A673 (cell line): ENCODE measurements around the gene FXN.
"Not testable (repeated sequence)": the region's sequence is repeated elsewhere in the genome, so short reads cannot be mapped to it uniquely, and the experiment has no call there.

Experiments
- EZH2 ChIP-seq: fragments of 200-600 bp; sonication (generic); IDR thresholded peaks from 2 replicates; pipeline ENCODE4 v1.6.1; 2017; ENCODE audit warnings: borderline replicate concordance, low read depth, mild to moderate bottlenecking, mixed read lengths, antibody characterized with exemption, low read length; ENCODE audit not compliant: poor library complexity, severe bottlenecking
- TF ChIP-seq, protein P1 (sequence below): fragments of 300-800, 200-600 bp; sonication (generic); conservative IDR thresholded peaks from 2 replicates; pipeline ENCODE4 v1.5.1; 2017; ENCODE audit warnings: low read depth, mild to moderate bottlenecking, antibody characterized with exemption, low read length, moderate library complexity, mixed read lengths

DNA sequence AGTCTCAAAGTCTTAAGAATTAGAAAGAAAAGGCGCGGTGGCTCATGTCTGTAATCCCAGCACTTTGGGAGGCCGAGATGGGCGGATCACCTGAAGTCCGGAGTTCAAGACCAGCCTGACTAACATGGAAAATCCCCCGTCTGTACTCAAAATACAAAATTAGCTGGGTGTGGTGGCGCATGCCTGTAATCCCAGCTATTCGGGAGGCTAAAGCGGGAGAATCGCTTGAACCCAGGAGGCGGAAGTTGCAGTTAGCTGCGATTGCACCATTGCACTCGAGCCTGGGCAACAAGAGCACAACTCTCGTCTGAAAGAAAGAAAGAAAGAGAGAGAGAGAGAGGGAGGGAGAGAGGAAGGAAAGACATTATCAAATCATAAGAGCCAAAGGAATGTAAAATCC lies 73.2 kb downstream of the FXN start:
- TF ChIP-seq, protein P1, sequence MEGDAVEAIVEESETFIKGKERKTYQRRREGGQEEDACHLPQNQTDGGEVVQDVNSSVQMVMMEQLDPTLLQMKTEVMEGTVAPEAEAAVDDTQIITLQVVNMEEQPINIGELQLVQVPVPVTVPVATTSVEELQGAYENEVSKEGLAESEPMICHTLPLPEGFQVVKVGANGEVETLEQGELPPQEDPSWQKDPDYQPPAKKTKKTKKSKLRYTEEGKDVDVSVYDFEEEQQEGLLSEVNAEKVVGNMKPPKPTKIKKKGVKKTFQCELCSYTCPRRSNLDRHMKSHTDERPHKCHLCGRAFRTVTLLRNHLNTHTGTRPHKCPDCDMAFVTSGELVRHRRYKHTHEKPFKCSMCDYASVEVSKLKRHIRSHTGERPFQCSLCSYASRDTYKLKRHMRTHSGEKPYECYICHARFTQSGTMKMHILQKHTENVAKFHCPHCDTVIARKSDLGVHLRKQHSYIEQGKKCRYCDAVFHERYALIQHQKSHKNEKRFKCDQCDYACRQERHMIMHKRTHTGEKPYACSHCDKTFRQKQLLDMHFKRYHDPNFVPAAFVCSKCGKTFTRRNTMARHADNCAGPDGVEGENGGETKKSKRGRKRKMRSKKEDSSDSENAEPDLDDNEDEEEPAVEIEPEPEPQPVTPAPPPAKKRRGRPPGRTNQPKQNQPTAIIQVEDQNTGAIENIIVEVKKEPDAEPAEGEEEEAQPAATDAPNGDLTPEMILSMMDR, result not testable (repeated sequence)
- TF ChIP-seq EZH2, result not testable (repeated sequence)
